Muscle layer of duodenum (tissue), 2 donors: ENCODE measurements around the gene NRM.

ENCODE experiments used
- H3K27ac ChIP-seq: one replicate; pipeline ENCODE4 v1.7.0; 2013; ENCODE audit warnings: mild to moderate bottlenecking, low read length
- H3K27me3 ChIP-seq: one replicate; pipeline ENCODE4 v1.7.0; 2013; ENCODE audit warnings: low read depth, mild to moderate bottlenecking, control low read depth, low read length
- H3K36me3 ChIP-seq, 2 donors: one replicate each; pipeline ENCODE4 v1.7.0; 2013; ENCODE audit warnings: low read length in 2 of 2, control low read depth in 1 of 2, mild to moderate bottlenecking in 1 of 2; ENCODE audit not compliant: insufficient read depth in 2 of 2, control insufficient read depth in 1 of 2
- H3K4me1 ChIP-seq, 2 donors: one replicate each; pipeline ENCODE4 v1.7.0; 2013; ENCODE audit warnings: low read length in 2 of 2, mild to moderate bottlenecking in 2 of 2, control low read depth in 1 of 2, moderate library complexity in 1 of 2; ENCODE audit not compliant: insufficient read depth in 2 of 2, control insufficient read depth in 1 of 2
- H3K4me3 ChIP-seq, 2 donors: one replicate each; pipeline ENCODE4 v1.7.0; 2013; ENCODE audit warnings: low read length in 2 of 2, low read depth in 1 of 2, mild to moderate bottlenecking in 1 of 2
- H3K9me3 ChIP-seq, 2 donors: one replicate each; pipeline ENCODE4 v1.7.0; 2013; ENCODE audit warnings: low read length in 2 of 2, control low read depth in 1 of 2, mild to moderate bottlenecking in 1 of 2; ENCODE audit not compliant: control insufficient read depth in 1 of 2
- donor health status: healthy.

Gene NRM

DNA sequence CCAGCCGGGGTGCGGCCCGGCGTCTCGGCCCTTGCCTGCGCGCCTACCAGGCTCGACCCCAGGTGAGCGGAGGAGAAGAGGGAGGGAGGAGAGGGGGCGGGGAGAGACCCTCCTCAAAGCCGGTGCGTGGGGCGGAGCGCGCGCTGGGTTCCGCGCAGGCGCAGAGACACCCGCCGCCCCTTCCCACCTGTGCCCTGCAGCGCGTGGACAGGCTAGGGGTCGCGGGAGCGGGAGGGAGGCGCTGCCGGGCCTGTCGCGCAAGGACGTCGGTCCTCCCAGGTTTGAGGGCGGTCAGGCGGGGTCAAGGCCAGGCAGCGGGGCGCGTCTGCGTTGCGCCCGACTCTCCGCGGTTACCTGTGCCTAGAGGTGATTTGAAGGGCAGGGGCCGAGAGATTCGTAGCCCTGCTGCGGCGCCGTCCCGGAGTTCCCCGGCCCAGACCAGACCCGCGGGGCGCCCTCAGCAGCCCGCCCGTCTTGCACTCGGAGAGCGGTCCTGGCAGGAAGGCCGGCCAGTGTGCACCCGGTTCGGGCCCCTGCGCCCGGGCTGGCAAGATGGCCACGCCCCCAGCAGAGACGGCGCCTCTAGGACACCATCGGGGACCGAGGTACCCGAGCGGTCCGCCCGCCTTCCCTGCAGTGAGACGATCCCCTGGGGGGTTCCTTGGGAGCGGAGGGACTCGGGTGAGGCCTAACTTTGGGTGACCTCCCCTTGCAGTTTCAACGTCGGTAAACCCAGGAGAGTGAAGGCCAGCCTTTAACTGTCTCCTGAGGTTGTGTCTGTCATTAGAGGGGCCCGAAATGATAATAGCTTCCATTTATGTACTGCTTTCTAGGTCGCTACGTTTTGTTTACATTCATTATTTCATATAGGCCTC lies 43.3 kb downstream of the NRM start:
- peaks cover 11 to 16% of the 10 kb centered on the region in 2 donors for H3K4me1 ChIP-seq
- H3K4me3 ChIP-seq: peak overlapping the region; percentile 75 to 90
- H3K36me3 ChIP-seq: peaks cover 18 to 28% of the 10 kb centered on the region in 2 donors
- H3K27me3 ChIP-seq: no peaks in the 10 kb centered on the region
- peak overlapping the region; percentile 86 for H3K27ac ChIP-seq
- H3K9me3 ChIP-seq: no peaks in the 10 kb centered on the region

GRCh38 chr6:30646450-30647241 lies 44.1 kb downstream of the NRM start, which contains the start of gene C6orf136:
TSS of gene C6orf136 (plus strand) at chr6:30647133. CDS start at chr6:30647232, 99 bp downstream.
- Histone ChIP-seq H3K36me3 (peaks cover 19% of the 10 kb centered on the region in 2 donors), H3K27me3 (no peaks in the 10 kb centered on the region), H3K27ac (peak within 1 kb of the TSS; percentile 86), H3K9me3 (no peaks in the 10 kb centered on the region), H3K4me1 (peaks cover 11 to 16% of the 10 kb centered on the region in 2 donors), H3K4me3 (peak within 1 kb of the TSS; percentile 75 to 90)

GRCh38 chr6:30645989-30646388 lies 44.8 kb downstream of the NRM start:
- H3K27ac ChIP-seq: peak overlapping the region; percentile 26
- no peak overlapping the region for H3K4me3 ChIP-seq
- peaks cover 11 to 16% of the 10 kb centered on the region in 2 donors for H3K4me1 ChIP-seq
- peaks cover 17 to 24% of the 10 kb centered on the region in 2 donors for H3K36me3 ChIP-seq
- H3K9me3 ChIP-seq: no peaks in the 10 kb centered on the region
- H3K27me3 ChIP-seq: no peaks in the 10 kb centered on the region

- no peak overlapping the region for H3K27ac ChIP-seq
- H3K4me3 ChIP-seq: no peak overlapping the region
- H3K27me3 ChIP-seq: no peaks in the 10 kb centered on the region
- peaks cover 11 to 16% of the 10 kb centered on the region in 2 donors for H3K4me1 ChIP-seq
- H3K9me3 ChIP-seq: no peaks in the 10 kb centered on the region
- H3K36me3 ChIP-seq: peaks cover 21 to 32% of the 10 kb centered on the region in 2 donors
These were observed 46.0 kb downstream of the NRM start for GRCh38 chr6:30644769-30645168.

DNA sequence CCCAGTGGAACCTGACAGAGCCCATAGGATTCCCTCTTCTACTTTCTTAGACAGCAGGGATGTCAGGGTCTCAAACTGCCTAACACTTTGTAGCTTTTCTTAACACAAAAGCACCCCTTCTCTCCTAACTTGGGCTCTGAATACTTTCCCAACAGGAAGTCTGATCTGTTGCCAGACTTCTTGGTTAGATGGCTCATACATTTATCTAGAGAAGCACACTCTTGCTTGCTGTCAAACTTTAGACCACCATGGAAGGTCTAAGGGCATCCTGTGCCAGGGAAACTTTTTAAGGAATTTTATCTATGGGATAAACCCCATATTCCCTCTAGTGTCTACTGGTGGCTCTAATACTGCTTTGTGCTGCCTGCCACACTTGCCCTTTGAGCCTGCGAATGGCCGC lies 47.1 kb downstream of the NRM start:
- Histone ChIP-seq H3K27ac (no peak overlapping the region), H3K27me3 (no peaks in the 10 kb centered on the region), H3K9me3 (no peaks in the 10 kb centered on the region), H3K4me1 (peaks cover 11 to 16% of the 10 kb centered on the region in 2 donors), H3K4me3 (no peak overlapping the region), H3K36me3 (peaks cover 17 to 26% of the 10 kb centered on the region in 2 donors)

DNA sequence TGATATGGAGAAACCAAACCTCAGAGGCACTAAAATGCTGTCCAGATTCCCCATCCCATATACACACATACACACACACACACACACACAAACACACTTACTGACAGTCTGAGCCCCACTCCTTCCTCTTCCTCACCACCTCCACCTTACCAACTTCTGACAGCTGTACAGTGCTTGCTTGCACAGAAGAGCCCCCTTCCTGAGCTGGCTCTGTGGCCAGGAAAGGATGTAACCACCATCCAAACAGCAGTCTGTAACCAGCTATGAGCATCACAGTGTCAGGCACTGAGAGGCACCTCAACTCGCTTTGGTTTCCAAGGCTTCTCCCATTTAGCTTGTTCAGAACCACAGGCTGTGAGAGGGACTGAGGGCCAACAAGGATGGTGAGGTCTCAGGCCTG lies 49.7 kb downstream of the NRM start:
- no peaks in the 10 kb centered on the region for H3K27me3 ChIP-seq
- H3K4me1 ChIP-seq: peaks cover under 1 to 1% of the 10 kb centered on the region in 2 donors

DNA sequence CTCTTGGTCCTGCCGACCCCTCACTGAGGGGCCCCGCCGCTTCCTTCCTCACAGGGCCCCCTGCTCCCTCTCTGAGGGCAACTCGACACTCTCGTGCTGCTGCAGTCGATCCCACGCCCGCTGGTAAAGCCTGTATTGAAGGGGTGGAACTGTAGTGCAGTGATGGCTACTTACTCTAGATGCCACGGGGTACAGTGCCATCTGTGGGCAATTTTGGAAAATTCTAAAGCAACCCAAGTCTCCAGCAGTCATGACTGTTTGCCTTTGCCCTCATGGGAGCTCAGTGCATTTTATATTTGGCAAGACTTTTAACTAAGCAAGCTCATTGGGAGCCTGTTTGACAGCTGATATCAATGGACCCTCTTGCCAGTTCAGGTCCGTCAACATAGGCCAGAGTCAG lies 50.3 kb downstream of the NRM start:
- Histone ChIP-seq H3K27ac (no peak overlapping the region), H3K9me3 (no peaks in the 10 kb centered on the region), H3K36me3 (peaks cover 17 to 26% of the 10 kb centered on the region in 2 donors), H3K27me3 (no peaks in the 10 kb centered on the region), H3K4me3 (no peak overlapping the region), H3K4me1 (no peaks in the 10 kb centered on the region)

More for the DNA sequence above, 49.7 kb downstream of the NRM start:
- Histone ChIP-seq H3K4me3 (no peak overlapping the region), H3K9me3 (no peaks in the 10 kb centered on the region), H3K27ac (no peak overlapping the region), H3K36me3 (peaks cover 17 to 26% of the 10 kb centered on the region in 2 donors)
